Choroid plexus epithelial cell (primary cell): Measurements from ENCODE around the gene ELF1.

Source experiments
- DNase-seq: peaks from one replicate; pipeline ENCODE4 v3.0.0-alpha.2; 2010; ENCODE audit warnings: low read depth
- H3K4me3 ChIP-seq: 2 replicates; pipeline ENCODE4 v1.5.1; 2011; ENCODE audit warnings: low read depth, mild to moderate bottlenecking, control low read depth, low read length, moderate library complexity
- TF ChIP-seq, protein P1 (sequence below): conservative IDR thresholded peaks from 2 replicates; pipeline ENCODE4 v1.5.1; 2011; ENCODE audit warnings: low read depth, mild to moderate bottlenecking, control low read depth, inconsistent platforms, low read length, moderate library complexity

ELF1 gene

DNA sequence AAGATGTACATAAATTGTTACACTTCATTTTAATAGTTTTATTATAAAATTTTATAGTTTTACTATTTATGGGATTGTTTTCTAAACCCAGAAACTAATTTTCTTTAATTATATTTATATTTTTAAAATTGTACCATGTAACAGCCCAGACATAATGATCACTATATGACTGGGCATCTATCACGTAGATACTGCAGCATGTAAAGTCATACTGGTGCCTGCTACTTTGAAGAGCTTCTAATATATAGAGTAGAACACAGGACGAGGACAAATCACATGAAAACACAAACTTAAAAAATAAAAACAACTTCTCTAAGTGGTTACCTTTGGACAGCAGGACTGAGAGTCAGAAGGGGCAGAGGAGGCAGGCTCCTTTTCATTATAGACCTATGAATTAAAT, 5.3 kb downstream of the ELF1 start:
- DNase-seq: no peak
- TF ChIP-seq, protein P1, sequence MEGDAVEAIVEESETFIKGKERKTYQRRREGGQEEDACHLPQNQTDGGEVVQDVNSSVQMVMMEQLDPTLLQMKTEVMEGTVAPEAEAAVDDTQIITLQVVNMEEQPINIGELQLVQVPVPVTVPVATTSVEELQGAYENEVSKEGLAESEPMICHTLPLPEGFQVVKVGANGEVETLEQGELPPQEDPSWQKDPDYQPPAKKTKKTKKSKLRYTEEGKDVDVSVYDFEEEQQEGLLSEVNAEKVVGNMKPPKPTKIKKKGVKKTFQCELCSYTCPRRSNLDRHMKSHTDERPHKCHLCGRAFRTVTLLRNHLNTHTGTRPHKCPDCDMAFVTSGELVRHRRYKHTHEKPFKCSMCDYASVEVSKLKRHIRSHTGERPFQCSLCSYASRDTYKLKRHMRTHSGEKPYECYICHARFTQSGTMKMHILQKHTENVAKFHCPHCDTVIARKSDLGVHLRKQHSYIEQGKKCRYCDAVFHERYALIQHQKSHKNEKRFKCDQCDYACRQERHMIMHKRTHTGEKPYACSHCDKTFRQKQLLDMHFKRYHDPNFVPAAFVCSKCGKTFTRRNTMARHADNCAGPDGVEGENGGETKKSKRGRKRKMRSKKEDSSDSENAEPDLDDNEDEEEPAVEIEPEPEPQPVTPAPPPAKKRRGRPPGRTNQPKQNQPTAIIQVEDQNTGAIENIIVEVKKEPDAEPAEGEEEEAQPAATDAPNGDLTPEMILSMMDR: no peak
- no peak overlapping the region for H3K4me3 ChIP-seq

DNA sequence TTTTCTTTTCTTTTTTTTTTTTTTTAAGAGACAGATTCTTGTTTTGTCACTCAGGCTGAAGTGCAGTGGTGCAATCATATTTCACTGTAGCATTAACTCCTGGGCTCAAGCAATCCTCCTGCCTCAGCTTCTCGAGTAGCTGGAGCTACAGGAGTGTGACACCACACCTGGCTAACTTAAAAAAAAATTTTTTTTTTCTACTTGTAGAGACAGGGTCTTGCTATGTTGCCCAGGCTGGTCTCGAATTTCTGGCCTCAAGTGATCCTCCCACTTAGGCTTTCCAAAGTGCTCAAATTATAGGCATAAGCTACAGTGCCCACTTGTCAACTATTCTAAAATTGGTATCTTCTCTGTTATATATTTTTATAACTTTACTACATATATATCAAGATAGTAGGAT, 6.6 kb downstream of the ELF1 start:
- no peak for DNase-seq
- no peak overlapping the region for H3K4me3 ChIP-seq
- TF ChIP-seq, protein P1: no peak

DNA sequence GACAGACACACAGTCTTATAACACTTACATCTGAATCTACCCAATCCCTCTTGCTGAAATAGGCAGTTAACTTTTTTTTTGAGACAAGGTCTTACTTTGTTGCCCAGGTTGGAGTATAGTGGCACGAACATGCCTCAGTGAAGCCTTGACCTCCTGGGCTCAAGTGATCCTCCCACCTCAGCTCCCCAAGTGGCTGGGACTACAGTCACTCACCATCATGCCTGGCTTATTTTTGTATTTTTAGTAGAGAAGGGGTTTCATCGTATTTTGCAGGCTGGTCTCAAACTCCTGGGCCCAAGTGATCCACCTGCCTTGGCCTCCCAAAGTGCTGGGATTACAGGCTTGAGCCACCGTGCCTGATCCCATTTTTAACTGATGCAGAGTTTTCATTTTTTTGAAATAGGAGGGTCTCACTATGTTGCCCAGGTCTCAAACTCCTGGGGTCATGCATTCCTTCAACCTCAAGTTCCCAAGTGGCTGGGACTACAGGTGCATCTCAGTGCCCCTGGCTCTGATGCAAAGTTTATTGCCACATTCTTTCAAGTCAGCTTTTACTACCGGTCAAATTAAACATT, 7.6 kb downstream of the ELF1 start:
- TF ChIP-seq, protein P1: no peak
- DNase-seq: no peak
- H3K4me3 ChIP-seq: no peak overlapping the region

DNA sequence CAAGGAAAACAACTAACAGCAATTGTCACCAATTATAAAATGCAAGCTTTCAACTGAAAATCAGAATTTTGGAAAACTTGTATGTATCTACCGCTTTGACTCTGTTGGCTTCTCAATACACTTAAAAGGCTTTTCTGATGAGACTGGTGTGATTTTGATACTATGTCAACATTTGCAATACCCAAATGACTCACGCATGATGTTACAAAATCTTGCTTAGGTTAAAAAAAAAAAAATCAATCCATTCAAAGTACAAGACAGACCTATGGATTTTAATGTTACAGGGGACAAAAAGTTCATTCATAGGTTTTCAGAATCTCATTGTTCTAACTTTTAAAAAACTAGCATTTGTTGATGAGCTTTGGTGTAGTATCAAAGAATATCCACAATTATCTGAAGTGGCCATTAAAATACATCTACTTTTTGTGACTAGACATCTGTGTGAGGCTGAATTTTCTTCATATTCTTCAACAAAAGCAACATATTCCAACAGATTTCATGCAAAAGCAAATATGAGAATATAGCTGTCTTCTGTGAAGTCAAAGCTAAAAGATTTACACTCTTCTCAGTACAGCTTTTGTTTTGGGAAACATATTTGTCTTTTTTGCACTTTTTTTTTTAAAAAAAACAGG, 10.7 kb downstream of the ELF1 start:
- TF ChIP-seq, protein P1: no peak
- H3K4me3 ChIP-seq: no peak overlapping the region
- peak; percentile 82 for DNase-seq

DNA sequence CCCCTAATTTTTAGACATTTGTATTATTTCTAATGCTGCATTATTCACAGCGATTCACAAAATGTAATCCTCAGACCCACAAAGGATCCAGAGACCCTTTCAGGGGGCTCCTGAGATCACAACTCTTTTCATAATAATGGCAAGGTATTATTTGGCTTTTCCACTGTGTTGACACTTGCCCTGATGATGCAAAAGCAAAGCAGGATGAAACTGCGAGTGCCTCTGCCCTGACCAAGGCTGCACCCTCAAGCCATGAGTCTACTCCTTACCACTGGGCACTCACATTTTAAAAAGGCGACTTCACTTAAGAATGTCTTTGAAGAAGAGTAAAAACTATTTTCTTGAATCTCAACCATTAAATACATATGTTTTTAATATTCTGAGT, 11.4 kb downstream of the ELF1 start:
- peak; percentile 36 for DNase-seq
- TF ChIP-seq, protein P1: no peak
- H3K4me3 ChIP-seq: no peak overlapping the region

DNA sequence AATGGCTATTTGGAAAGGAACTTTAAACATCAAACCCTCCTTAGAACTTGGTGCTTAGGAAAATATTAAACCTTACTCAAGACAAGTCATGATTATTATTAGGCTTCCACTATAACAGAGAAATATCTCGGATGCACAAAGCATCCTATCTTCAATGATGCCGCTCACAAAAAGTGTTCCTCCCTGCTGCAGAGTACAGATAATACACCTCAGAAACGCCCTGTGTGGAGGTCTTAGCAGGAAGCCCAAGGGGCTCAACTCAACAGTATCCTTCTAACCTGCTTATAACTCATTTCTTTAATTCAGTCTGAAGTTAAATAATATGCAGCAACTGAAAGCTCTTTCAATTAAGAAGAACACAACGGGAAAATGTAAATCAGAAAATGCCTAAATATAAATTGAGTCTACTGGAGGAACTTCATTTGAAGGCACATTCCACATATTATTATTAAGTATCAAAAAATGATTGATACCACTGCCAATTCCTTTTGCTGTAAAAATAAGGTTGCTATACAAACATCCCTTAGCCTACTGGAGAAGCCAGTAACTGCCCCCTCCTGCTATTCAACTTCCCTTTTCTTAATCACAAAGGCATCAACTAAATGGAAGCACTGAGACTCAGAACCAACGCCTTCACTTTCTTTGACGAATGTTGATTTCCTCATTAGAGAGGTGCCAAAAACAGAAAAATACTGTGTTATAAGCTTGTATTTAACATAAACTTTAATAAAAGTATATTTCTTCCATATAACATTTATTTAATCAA, 12.0 kb downstream of the ELF1 start:
- H3K4me3 ChIP-seq: no peak overlapping the region
- no peak for DNase-seq
- TF ChIP-seq, protein P1: no peak
